Brain microvascular endothelial cell (primary cell): ENCODE results near the gene SLC22A1.
A peak's percentile ranks its signal among the peaks of the same experiment; 100 is the strongest.
"Not testable (repeated sequence)": the region's sequence is repeated elsewhere in the genome, so short reads cannot be mapped to it uniquely, and the experiment has no call there.

Source experiments
- DNase-seq: peaks from one replicate; pipeline ENCODE4 v3.0.0-alpha.2; 2020
- H3K27ac ChIP-seq: fragments of 250-450 bp; sonication (Bioruptor Pico); 2 replicates; pipeline ENCODE4 v1.5.1; 2020; ENCODE audit warnings: mild to moderate bottlenecking, moderate library complexity
- H3K27me3 ChIP-seq: fragments of 250-450 bp; sonication (Bioruptor Pico); replicated peaks from 2 replicates; pipeline ENCODE4 v1.5.1; 2020; ENCODE audit warnings: mild to moderate bottlenecking
- H3K36me3 ChIP-seq: fragments of 250-450 bp; sonication (Bioruptor Pico); replicated peaks from 2 replicates; pipeline ENCODE4 v1.5.1; 2020; ENCODE audit warnings: mild to moderate bottlenecking
- H3K4me3 ChIP-seq: 2 replicates; pipeline ENCODE4 v1.5.1; 2011; ENCODE audit warnings: low read depth, mild to moderate bottlenecking, control low read depth, low read length, moderate library complexity
- in situ Hi-C: cut with HindIII; loops from 2 replicates; pipeline ENCODE4 v1.10.0; 2017; ENCODE audit warnings: low sequenced_read_pairs, low pct_ligation_motif_present
- TF ChIP-seq, protein P1 (sequence below): IDR thresholded peaks from 2 replicates; pipeline ENCODE4 v1.5.1; 2011; ENCODE audit warnings: low read depth, mild to moderate bottlenecking, moderate library complexity, low read length, control low read depth, inconsistent platforms; ENCODE audit errors: missing control alignments

The SLC22A1 gene

DNA sequence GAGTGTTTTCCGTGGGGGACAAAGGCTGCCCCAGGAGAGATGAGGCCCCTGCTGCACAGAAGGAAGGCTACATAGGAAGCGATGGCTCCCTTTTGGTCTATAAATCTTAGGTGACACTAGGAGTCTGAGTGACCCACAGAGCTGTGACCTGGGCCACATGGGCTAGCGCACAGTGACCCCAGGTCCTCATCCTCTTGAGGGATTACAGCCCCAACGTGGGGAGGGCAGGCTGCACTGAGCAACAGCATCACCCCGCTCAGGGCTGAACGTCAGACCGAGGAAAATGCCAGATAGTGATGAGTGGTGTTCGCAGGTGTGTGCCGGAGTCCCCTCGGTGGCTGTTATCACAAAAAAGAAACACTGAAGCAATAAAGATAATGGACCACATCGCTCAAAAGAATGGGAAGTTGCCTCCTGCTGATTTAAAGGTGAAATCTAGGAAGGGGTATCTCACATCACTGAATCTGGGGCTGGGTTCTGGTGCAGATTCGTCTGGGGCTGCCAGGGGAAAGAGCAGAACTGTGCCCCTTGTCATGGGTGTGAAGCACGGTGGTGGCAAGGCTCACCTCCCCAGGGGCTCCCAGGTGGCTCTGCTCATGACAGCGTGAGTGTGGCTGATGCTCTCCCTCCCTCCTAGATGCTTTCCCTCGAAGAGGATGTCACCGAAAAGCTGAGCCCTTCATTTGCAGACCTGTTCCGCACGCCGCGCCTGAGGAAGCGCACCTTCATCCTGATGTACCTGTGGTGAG lies 14.5 kb downstream of the SLC22A1 start:
- Histone ChIP-seq H3K27ac (no peak overlapping the region), H3K4me3 (no peak overlapping the region), H3K27me3 (no peaks in the 10 kb centered on the region), H3K36me3 (no peaks in the 10 kb centered on the region)
- no peak for DNase-seq
- TF ChIP-seq, protein P1, sequence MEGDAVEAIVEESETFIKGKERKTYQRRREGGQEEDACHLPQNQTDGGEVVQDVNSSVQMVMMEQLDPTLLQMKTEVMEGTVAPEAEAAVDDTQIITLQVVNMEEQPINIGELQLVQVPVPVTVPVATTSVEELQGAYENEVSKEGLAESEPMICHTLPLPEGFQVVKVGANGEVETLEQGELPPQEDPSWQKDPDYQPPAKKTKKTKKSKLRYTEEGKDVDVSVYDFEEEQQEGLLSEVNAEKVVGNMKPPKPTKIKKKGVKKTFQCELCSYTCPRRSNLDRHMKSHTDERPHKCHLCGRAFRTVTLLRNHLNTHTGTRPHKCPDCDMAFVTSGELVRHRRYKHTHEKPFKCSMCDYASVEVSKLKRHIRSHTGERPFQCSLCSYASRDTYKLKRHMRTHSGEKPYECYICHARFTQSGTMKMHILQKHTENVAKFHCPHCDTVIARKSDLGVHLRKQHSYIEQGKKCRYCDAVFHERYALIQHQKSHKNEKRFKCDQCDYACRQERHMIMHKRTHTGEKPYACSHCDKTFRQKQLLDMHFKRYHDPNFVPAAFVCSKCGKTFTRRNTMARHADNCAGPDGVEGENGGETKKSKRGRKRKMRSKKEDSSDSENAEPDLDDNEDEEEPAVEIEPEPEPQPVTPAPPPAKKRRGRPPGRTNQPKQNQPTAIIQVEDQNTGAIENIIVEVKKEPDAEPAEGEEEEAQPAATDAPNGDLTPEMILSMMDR: no peak
- in situ Hi-C loops: no loop called here

DNA sequence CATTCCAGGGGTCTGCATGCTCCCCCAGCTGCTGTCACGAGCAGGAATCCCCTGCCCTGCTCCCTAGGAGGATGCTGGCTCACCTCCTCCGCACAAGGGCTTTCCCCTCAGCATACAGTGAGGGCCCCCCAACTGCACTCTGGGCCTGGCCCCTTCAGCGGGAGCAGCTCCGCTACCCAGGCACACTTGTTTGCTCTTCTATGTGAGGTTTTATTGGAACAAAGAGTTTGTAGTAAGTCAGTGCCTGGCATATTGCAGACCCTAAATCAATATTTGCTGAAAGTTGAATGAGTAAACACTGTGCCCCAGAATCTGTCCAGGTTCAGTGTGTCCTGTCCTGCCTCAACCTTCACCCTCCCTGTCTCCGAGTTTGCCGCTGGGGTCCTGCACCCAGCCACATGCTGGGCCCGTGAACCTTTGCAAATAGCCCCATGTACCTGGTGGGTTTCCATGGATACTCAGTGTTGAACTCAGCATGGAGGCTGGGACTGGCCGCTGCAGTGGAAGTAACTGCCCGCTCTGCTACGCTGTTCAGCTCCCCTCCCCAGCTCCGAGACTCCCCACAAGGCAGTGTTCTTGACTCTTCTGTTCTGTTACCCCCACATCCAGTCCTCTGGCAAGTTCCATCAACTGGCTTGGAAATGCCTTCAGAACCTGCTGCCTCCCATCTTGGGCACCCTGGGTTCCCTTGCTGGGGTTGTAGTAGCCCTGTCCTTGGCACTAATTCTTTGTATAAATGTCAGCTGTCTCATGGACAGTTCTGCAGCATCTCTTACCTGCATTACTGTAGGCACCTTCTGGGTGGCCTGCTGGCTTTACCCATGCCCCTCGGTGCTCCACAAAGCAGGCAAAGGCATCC lies 15.7 kb downstream of the SLC22A1 start:
- no peak for DNase-seq
- H3K36me3 ChIP-seq: no peaks in the 10 kb centered on the region
- in situ Hi-C loops: no loop called here

DNA sequence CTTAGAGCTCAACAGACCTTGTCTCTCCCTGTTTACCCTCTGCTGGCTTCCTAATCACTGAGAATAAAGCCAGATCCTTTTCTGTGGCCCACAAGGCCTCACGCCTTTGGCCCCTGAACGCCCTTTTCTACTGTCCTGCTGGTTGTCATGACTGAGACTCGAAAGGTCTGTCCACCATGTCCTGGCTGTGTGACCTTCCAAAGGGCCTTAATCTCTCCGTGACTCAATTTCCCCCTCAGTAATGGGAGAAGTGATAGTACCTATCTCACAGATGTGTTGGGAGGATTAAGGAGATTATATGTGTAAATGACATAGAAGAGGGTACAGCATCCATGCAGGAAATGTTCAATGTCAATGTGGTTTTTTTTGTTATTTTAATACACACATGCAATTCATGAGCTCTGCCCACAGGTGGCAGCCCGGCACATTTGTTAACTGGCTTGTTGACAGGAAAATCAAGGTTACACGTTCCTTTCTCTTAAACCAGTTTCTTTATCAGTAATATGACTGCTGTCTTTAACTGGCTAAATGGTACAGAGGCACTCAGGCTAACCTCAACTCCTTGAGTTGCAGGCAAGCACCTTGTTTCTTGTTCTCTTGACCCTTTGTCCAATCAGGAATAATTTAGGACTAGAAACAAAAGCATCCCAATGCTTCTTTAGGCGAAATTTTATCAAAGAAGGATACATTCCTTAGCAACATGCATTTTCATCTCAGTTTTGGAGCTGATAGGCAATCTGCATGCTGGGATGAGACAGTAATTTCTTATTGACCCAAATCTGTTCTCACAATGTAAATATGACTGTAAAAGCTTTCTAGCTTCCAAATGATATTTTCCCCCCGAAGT lies 16.6 kb downstream of the SLC22A1 start:
- H3K27me3 ChIP-seq: no peaks in the 10 kb centered on the region
- H3K4me3 ChIP-seq: no peak overlapping the region
- TF ChIP-seq, protein P1: peak; percentile 84
- DNase-seq: peak; percentile 63
- peak overlapping the region; percentile 29 for H3K27ac ChIP-seq
- H3K36me3 ChIP-seq: no peaks in the 10 kb centered on the region
- in situ Hi-C loops: no loop called here

More for the DNA sequence above, 15.7 kb downstream of the SLC22A1 start:
- Histone ChIP-seq H3K27me3 (no peaks in the 10 kb centered on the region), H3K4me3 (no peak overlapping the region), H3K27ac (no peak overlapping the region)
- TF ChIP-seq, protein P1: no peak

DNA sequence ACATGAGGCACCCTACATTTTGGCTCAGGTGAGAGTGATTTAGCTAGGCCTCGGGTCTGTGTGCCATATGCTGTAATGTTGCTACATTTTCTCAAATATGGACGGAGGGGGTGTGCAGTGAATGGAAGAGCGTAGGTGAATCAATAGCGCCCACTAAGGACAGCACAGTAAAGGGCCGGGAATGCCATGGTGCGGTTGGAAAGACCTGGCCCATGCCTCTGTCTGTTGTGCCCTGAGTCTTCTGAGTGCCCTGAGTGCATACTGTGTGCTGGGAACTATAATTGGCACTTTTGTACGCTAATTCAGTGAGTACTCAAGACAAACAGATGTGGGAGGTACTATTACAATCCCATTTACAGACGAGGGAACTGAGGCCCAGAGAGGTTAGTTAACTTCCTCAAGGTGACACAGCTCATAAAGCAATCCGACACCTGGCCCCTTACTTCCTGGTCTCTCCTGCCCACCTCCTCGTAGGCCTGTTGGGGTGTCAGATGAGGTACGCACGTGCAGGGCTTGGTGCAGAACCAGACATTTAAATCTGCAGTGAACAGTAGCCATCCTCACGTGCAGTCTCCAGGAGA lies 17.3 kb downstream of the SLC22A1 start:
- Histone ChIP-seq H3K36me3 (no peaks in the 10 kb centered on the region), H3K27me3 (no peaks in the 10 kb centered on the region), H3K4me3 (no peak overlapping the region), H3K27ac (peak overlapping the region; percentile 29)
- in situ Hi-C loops: no loop called here
- DNase-seq: no peak
- TF ChIP-seq, protein P1: peak; percentile 5

DNA sequence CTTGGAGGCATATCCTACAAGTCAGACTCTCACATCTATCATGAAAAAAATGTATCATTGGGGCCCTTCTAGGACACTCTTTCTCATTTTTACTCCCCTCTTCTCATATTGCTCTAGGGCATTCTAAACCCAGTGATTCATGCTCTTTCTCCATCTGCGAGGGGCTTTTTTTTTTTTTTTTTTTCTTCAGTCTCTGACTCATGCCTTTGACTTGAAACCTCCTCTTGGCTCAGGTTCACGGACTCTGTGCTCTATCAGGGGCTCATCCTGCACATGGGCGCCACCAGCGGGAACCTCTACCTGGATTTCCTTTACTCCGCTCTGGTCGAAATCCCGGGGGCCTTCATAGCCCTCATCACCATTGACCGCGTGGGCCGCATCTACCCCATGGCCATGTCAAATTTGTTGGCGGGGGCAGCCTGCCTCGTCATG lies 17.8 kb downstream of the SLC22A1 start:
- TF ChIP-seq, protein P1: no peak
- H3K4me3 ChIP-seq: no peak overlapping the region
- no peaks in the 10 kb centered on the region for H3K36me3 ChIP-seq
- peak; percentile 59 for DNase-seq
- in situ Hi-C loops: no loop called here
- no peaks in the 10 kb centered on the region for H3K27me3 ChIP-seq
- no peak overlapping the region for H3K27ac ChIP-seq

DNA sequence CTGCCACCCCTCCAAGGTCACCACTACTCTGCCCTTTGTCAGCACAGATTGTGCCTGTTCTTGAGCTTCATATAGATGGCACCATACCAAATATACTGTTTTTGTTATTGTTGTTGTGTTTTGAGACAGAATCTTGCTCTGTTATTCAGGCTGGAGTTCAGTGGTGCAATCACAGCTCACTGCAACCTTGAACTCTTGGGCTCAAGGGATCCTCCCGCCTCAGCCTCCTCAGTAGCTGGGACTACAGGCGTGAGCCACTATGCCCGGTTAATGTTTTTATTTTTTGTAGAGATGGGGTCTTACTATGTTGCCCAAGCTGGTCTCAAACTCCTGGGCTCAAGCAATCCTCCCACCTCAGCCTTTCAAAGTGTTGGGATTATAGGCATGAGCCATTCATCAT lies 18.9 kb downstream of the SLC22A1 start:
- H3K27me3 ChIP-seq, H3K4me3 ChIP-seq, H3K27ac ChIP-seq, DNase-seq, H3K36me3 ChIP-seq, in situ Hi-C loops: not testable (repeated sequence)
